Left ventricle myocardium superior (tissue), 1 donor: ENCODE data around the gene VPS13D. TPM values are rescaled to one million over a fixed set of nuclear protein-coding genes. Genes with fewer than 3 reads are reported as not detected.

Experiments used
- ATAC-seq: fragments of 200-7000 bp; cut with Tn5 transposase; one replicate; pipeline ENCODE4 v1.9.1; 2020; ENCODE audit warnings: mild to moderate bottlenecking, moderate library complexity
- DNase-seq: peaks from one replicate; pipeline ENCODE4 v3.0.0-alpha.2; 2020
- intact Hi-C: fragments of 100-400 bp; cut with micrococcal nuclease; formaldehyde crosslinking; loops from one replicate; pipeline ENCODE4 v1.11.0; 2022
- total RNA-seq: library from RNA; stranded (reverse); fragmentation: NEBNext Ultra II Directional; extraction: Animal tissue kit (Norgen Biotek cat#: 25700); gene quantifications from one replicate; pipeline ENCODE4 v1.2.1, GENCODE V29; 2021
- donor health status: DM: no; HTN: yes; CAD: no; lungs with severe emphysema.

VPS13D gene
- total RNA-seq, 1 donor from 2014 or later = 112 TPM

DNA sequence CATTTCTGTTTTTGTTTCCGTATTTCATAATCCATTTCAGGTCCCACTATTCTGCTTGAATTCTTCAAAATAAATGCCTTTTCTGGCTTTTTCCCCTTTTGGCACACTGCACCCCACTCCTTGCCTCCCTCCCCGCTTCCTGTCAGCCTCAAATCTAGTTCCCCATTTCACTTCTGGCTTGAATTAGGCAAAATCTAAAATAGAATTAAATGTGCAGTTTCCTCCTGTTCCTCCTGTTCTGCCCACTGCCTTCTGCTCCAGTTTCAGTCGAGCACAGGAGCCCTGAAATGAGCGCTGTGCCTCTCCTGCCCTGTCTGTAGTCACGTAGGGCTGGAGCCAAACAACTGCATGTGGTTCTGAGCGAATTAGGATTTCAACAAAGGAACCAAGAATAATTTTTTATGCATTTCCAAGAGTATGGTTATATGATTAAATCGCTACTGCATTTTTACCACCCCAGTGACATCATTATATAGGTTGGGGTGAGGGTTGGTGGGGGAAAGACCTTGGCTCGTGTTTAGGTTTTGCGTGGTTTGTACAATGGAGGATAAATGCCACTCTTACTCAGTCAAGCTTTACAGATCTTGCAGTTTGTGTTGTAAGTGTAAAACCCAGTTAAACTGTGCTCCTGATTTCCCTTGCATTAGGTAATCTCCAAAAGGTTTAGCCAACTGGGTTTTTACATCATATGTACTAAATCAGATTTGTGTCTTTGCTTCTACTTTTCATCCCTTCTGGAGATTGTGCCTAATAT lies 114.9 kb downstream of the VPS13D start:
- intact Hi-C loops = no loop called here
- ATAC-seq (peak; percentile 51), DNase-seq (peak; percentile 27)

GRCh38 chr1:12345350-12346217 lies 115.8 kb downstream of the VPS13D start:
- ATAC-seq (peak; percentile 9), DNase-seq (no peak)
- intact Hi-C loops = no loop called here

DNA sequence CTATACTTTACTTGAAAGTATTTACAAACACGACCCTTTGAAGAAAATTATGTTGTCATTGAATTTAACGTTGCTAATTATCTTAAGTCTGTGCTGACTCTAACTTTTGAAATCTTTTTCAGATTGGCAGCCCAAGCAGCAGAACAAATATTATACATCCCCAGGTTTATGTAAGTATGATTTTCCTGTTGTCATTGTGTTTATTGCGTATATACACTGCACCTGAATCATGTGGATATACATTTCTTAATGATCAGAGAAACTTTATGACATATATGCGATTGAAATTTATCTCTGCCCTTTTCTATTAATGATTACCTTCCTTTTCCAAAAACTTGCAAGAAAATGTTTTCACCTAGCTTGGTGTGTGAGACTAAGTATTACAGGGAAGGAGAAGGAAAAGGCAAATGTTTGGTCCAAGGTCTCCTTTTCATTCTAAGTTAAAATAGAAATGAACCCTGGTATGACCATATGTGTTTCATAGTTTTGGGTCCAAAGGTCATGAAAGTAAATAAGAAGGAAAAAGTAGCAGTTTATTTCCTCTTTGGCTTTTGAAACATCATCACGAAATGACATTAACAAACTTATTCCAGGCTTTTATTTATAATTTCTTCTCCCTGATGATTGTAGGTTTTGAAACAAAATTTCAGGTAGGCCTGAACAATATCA lies 116.8 kb downstream of the VPS13D start:
- intact Hi-C loops = no loop called here
- ATAC-seq (no peak), DNase-seq (no peak)

- ATAC-seq (no peak), DNase-seq (no peak)
- intact Hi-C loops = no loop called here
Observed at GRCh38 chr1:12348113-12348512, 118.3 kb downstream of the VPS13D start.

- intact Hi-C loops = no loop called here
- ATAC-seq (no peak), DNase-seq (no peak)
Observed at GRCh38 chr1:12353981-12354380, 124.2 kb downstream of the VPS13D start.

DNA sequence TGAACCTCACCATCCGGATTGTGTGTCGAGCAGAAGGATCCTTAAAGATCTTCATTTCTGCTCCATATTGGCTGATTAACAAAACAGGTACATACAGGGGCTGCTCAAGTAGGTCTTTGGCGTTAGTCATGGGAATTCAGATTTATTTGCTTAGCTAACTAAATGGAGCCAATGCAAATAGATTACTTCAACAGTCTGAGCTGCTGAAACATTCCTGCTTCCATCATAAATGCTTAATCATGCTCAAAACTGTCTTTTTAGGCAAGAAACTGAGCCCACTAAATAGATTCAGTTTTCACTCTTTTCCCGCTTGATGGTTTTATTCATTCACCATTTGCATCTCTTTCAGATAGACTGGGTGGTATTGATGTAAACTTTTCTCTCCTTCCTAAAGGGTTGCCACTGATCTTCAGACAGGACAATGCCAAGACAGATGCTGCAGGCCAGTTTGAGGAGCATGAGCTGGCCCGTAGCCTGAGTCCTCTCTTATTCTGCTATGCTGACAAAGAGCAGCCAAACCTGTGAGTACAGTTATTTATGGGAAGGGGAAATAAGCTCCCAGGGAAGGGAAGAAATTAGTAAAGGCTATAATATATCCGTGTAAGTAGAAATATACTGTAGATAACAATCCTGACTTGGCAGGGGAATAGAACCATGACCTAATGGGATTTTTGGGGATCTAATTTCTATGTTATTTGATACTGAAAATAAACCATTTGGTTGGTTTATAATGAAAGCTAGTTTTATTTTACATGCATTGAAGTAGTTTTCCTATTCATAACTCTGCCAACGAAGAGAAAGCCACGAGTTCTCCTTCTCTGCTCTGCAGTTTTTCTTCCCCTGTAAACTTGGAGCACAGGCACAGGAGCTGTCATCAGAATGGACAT lies 126.4 kb downstream of the VPS13D start:
- intact Hi-C loops = no loop called here
- ATAC-seq (peak; percentile 69), DNase-seq (no peak)

DNA sequence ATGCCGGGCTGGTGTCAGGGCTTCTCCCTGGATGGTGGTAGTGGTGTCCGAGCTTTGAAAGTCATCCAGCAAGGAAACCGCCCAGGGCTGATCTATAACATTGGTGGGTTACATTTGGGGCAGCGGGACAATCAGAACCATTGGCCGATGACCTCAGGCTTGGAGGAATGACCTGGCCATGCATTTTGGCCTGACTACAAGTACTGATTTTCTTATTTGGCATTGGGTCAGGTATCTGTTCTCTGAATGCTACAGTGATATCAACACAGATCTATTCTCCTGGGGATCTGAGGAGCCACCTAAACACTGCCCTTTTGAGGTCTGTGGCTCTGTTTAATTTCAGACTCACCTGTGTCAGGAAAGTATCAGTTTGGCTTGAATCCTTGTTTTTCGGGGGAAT lies 128.7 kb downstream of the VPS13D start:
- intact Hi-C loops = no loop called here
- DNase-seq = no peak
- no peak for ATAC-seq

DNA sequence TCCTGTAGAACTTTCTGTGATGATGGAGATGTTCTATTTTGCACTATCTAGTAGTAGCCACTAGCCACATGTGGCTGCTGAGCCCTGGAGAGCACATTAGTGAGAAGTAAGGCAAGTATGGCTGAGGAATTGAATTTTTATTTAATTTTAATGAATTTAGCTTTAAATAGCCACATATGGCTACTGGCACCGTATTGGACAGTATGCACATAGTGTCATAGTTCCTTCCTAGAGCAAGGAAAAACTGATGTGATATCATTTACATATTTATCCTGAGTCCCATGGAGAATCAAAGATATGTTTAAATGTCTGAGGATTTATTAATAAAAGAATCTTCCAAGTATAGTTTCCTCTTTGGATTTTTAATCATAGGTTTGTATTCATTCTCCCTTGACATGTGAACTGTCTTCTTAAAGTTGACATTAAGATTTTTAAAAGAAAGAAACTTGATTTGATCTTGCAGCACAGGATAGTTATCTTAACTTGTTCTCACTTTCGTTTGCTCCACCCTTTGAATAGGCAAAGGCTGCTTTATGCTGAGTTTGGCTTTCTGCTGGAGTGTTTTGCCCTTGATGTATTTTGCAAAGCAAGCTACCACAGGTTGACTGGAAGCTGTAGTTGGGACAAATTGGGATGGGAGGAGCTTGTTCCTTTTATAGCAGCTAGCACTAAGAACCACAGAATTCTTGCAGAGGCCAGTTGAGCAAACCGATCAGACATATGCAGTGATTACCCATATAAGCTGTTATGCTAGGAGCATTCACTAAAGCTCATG lies 129.7 kb downstream of the VPS13D start:
- DNase-seq (no peak), ATAC-seq (peak; percentile 64)
- intact Hi-C loops = no loop called here

DNA sequence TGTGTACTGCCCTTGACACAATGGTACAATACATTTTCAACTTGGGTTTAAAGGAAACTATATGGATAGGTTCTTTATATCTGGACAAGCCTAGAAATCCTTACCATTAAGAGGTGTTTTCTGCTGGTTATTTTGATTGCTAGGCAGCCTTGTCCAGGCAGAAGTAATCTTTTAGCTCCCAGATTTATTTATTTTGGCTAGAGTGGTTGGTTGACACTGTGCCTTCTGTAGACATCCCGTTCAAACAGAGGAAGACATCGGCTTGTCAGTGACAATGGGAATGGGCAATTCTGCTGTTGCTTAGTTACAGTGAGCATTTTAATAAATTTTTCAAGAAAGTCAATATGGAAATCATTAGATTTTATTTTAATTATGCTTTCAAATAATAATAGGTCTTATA lies 138.8 kb downstream of the VPS13D start:
- ATAC-seq = no peak
- intact Hi-C loops = no loop called here
- no peak for DNase-seq

- no peak for ATAC-seq
Observed at GRCh38 chr1:12369258-12369657, 139.4 kb downstream of the VPS13D start.

GRCh38 chr1:12370333-12370975 lies 140.6 kb downstream of the VPS13D start:
- intact Hi-C loops = no loop called here
- no peak for DNase-seq
- no peak for ATAC-seq

More at GRCh38 chr1:12369258-12369657, 139.4 kb downstream of the VPS13D start:
- intact Hi-C loops = no loop called here
- no peak for DNase-seq

DNA sequence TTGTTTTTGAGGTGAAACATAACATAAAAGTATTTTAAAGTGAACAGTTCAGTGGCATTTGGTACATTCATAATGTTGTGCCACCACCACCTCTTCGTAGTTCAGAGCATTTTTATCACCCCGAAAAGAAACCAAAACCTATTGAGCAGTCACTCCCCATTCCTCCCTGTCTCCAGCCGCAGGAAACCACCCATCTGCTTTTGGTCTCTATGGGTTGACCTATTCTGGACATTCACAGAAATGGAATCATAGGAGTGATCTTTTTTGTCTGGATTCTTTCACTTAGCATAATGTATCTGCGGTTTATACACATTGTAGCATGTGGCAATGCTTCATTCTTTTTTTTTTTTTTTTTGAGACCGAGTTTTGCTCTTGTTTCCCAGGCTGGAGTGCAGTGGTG lies 141.2 kb downstream of the VPS13D start:
- ATAC-seq = no peak
- intact Hi-C loops = no loop called here
- no peak for DNase-seq

GRCh38 chr1:12372180-12372579 lies 142.3 kb downstream of the VPS13D start:
- intact Hi-C loops = no loop called here
- ATAC-seq (no peak), DNase-seq (no peak)

- ATAC-seq (no peak), DNase-seq (no peak)
- intact Hi-C loops = no loop called here
Observed at GRCh38 chr1:12372761-12373160, 142.9 kb downstream of the VPS13D start.

DNA sequence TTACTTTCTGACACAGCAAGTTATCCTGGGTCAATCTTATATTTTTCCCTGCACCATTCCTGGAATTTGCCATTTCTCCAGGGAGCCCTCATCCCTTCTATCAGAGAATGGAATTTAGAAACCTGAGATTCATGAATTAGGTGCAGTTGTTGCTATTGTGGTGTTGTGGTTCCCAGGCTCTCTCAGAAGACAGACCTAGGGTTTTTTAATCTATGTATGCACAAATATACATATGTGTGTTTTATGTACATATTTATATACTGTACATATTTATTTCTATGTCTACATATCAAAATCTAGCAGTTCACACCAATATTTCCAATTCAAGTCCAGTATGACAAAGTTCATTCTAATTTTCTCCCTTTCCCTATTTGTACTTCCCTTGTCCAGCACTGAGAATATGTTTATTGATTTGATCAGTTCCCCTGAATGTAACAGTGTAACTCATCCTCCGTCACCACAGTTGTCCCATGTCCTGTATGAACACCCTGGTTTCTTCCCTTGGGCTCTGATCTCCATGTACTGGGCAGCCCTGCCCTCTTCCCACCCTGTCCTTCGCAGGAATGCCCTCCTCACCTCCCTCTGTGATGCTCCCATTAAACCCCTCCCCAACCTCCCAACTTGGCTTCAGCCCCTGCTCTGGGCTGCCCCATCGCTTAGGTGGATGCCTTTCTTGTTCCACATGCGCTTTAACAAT lies 145.5 kb downstream of the VPS13D start:
- DNase-seq (no peak), ATAC-seq (no peak)
- intact Hi-C loops = no loop called here

- intact Hi-C loops = no loop called here
- ATAC-seq (peak; percentile 66), DNase-seq (no peak)
Observed at GRCh38 chr1:12376236-12377045, 146.6 kb downstream of the VPS13D start.
